RPMI8226 (cell line): ENCODE results near the gene IQGAP2.
"Not testable (repeated sequence)": the region's sequence is repeated elsewhere in the genome, so short reads cannot be mapped to it uniquely, and the experiment has no call there.

ENCODE experiments used
- DNase-seq: peaks from one replicate; pipeline ENCODE4 v3.0.0-alpha.2; 2015

IQGAP2 gene

DNA sequence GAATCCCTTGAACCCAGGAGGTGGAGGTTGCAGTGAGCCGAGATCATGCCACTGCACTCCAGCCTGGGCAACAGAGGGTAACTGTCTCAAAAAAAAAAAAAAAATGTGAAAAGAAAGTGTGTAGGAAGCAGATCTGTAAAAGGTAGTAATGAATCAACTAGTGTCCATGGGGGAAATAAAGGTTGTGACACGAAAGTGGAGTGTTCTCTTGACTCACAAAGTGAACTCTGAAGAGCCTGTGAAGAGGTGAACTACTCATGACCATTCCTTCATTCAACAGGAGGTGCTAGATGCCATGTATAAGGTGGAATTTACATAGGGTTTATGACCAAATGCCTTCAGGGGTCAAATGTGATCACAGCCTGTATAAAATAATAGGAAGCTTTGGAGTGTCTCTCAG, 12.8 kb downstream of the IQGAP2 start:
- DNase-seq: no peak

DNA sequence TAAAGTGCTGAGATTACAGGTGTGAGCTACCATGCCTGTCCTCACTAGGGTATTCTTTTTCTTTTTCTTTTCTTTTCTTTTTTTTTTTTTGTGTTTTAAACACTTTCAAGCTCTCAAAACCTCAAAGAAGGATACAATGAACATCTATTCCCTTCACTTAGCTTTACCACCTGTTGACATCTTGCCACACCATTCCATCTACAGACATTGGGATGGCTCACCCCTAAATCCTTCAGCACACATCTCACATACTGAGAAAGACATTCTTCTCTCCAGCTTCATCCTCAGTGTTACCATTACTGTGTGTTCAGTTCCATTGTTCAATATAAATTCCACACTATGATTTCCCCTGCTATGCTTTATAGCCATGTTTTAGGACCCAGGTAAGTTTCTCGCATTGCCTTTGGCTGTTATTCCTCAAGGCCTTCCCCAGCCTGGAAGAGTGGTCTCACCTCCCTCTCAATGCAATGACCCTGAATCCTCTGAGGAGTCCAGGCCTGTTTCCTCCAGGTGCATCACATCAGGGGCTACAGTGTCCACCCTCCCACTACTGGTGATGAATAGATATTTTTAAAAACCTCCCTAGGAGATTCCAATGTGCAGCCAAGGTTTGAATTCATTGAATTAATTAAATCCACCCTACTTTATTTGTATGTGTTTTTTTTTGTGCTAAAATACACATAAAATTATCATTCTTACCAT, 16.7 kb downstream of the IQGAP2 start:
- no peak for DNase-seq

DNA sequence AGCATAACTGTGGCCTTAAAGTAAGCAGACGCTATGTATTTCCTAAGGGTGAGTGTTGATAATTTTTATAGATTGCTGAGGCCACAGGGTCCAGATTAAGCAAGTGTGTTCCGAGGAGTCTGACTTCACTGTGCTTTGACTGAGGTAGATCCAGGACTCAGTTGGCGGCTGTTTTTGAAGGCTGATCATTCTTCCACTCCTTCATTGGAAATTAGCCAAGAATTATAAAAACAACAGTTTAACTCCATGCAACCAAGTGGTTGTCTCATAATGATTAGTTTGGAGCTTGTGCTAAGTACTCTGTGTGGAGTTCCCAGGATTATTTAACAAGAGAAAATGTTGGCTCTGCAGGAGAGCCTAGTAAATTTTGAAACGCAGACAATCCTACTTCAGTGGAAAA, 19.1 kb downstream of the IQGAP2 start:
- no peak for DNase-seq

DNA sequence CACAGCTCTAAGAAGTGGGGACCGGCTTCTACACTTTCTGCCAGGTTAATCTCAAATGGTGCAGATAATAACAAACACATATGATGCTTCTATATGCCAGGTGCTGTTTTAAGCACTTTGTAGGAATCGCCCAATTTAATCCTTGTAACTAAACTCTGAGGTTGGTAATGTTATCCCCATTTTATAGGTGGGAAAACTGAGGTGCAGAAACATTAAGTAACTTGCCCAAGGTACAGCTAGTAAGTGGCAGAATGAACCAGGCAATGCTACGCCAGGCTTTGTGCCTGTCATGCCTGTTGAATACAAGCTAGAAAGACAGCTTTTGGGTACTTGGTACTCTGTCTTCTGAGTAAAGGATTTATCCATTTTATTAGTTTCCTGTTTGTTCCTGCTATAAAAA, 19.7 kb downstream of the IQGAP2 start:
- DNase-seq: no peak

DNA sequence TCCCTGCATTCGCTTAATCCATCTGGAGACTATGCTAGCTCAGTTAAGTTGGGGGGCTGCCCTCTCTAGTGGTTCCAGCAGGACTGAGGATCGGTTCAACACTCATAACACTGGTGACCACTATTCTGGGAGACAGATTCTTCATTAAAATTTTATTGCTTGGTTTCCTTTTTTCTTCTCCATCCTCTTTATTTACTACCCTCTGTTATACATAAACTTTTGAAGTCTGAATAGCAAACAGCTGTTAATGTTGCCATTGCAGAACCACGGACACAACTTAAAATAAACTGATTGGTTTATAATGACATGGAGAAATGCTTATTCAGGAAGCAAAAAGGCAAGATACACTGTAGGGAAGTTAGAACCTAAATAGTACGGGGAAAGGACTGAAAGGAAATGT, 22.1 kb downstream of the IQGAP2 start:
- no peak for DNase-seq

DNA sequence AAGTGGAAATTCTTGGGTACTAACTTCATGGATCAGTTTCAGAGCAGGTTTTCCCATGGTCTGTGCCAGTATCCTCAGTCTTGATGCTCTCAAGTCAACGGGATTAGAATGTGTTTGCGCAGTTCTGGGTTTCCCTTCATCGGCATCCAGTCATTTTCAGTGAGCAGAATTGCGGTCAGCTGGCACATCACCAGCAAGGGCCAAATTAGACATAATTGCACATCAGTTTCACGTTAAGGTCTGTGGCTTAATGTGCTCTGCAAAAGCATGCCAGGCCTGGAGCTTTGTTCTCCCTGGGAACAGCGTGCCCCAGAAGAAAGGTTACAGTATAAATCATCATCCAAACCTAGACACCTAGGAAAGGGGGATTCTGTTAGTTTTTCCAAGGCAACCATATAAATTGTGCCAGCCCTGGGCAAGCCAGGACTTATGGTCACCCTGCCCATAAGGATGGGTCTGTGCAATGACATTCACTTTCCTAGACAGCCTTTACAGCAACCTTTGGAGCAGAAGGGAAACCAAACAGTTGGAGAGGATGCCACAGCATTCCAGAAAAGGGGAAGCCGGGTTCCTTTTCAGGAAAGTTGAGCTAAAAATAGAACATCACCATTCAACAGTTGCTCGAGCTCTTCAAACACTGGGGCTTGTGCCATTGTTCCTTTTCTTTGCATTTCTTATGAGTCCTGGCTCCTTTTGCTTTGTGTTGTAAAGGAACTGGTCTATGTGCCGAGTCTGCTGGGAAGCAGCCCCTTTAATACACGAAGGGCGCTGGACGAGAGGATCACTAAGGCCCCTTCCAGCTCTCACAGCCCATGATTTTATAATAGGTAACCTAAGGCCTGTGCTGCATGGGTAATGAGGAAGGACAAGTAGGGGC, 23.1 kb downstream of the IQGAP2 start:
- DNase-seq: no peak

DNA sequence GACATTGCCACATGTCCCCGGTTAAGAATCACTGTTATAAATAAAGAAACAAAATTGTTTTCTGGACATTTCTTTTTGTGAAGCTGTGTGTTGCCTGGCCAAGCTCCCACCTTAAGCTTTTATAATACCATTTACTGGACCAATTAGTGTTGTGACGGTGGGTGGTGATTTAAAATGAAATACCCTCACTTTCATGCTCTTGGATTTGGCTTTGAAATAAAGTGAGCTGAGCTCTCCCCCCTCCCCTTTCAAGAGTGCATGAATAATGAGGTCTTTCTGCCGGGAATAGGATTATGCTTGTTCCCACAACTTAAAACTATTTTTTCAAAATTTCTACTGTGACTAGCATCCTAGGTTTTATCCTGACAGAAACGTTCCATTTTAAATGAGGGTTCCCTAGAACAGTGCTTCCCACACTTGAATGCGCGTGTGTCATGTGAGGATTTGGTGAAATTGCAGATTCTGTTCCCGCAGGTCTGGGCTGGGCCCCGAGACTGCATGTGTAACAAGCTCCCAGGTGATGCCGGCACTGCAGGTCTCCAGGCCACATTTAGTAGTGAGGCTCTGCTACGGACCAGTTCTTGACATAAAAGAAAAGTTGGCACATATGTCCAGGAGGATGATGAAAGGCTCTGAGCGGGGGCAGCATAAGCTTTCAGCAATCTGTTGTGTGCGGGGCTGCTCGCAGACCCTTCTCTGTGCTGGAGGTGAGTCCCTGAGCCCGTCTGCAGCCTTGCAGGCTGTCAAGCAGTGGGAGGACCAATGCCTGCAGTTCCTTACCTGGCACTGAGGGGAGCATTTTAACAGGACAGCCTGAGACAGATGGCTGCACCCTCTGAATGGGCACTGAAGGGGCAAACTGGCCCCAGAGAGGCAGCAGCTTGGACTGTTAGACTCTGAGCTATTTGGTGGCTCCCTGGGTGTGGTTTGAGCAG, 24.4 kb downstream of the IQGAP2 start:
- no peak for DNase-seq

DNA sequence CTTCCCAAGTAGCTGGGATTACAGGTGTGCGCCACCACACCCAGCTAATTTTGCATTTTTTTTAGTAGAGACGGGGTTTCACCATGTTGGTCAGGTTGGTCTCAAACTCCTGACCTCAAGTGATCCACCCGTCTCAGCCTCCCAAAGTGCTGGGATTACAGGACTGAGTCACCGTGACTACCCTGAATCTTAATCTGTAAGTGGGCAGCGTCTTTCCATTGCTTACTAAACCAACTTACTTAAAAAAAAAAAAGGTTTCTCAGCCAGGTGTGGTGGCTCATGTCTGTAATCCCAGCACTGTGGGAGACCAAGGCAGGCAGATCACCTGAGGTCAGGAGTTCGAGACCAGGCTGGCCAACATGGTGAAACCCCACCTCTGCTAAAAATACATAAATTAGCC, 25.5 kb downstream of the IQGAP2 start:
- DNase-seq: not testable (repeated sequence)

DNA sequence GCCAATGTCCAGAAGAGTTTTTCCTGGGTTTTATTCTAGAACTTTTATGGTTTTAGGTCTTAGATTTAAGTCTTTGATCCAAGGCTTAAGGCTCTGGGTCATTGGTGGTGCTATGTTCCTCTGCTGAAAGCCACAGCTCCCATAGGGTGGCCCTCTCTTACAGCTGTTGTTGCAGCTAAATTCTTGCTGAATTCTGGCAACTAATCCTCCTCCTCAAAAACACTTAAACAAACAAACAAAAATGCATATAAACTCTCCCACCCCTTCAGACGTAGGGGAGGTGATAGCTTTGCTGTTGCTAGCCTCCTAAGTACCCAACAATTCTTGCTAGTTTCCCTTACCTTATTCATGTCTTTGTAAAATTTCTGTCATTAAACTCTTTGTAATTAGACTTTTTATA, 30.2 kb downstream of the IQGAP2 start:
- no peak for DNase-seq

DNA sequence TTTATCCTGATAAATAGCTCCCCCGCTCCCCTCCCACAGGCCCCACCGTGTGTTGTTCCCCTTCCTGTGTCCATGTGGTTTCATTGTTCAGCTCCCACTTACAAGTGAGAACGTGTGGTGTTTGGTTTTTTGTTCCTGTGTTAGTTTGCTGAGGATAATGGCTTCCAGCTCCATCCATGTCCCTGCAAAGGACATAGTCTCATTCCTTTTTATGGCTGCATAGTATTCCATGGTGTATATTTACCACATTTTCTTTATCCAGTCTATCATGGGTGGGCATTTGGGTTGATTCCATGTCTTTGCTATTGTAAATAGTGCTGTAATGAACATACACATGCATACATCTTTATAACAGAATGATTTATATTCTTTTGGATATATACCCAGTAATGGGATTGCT, 34.4 kb downstream of the IQGAP2 start:
- DNase-seq: not testable (repeated sequence)

DNA sequence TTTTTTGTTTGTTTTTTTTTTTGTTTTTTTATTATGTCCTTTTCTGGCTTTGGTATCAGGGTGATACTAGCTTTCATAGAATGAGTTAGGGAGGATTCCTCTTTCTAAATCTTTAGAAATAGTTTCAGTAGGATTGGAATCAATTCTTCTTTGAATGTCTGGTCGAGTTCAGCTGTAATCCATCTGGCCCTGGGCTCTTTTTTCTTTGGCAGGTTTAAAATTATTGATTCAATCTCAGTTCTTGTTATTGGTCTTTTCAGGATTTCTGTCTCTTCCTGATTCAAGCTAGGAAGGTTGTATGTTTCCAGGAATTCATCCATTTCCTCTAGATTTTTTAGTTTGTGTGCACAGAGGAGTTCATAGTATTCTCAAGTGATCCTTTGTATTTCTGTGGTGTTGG, 34.9 kb downstream of the IQGAP2 start:
- no peak for DNase-seq

DNA sequence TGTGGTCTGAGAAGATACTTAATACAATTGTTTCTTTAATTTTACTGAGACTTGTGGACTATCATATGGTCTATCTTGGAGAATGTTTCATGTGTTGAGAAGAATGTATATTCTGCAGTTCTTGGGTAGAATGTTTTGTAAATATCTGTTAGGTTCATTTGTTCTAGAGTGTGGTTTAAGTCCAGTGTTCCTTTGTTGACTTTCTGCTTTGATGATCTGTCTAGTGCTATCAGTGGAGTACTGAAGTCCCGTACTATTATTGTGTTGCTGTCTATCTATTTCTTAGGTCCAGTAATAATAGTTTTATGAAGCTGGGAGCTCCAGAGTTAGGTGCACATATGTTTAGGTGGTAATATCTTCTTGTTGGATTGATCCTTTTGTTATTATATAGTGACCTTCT, 36.1 kb downstream of the IQGAP2 start:
- DNase-seq: no peak

DNA sequence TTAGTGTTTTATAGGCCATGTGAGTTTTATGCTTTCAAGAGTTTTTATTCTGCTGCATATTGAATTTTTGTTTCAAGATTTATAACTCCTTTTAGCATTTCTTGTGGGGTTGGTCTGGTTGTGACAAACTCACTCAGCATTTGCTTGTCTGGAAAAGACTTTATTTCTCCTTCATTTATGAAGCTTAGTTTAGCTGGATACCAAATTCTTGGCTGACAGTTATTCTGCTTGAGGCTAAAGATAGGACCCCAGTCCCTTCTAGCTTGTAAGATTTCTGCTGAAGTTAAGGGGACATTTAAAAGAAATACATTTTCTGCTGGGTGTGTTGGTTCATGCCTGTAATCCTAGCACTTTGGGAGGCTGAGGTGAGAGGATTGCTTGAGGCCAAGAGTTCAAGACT, 36.8 kb downstream of the IQGAP2 start:
- no peak for DNase-seq

DNA sequence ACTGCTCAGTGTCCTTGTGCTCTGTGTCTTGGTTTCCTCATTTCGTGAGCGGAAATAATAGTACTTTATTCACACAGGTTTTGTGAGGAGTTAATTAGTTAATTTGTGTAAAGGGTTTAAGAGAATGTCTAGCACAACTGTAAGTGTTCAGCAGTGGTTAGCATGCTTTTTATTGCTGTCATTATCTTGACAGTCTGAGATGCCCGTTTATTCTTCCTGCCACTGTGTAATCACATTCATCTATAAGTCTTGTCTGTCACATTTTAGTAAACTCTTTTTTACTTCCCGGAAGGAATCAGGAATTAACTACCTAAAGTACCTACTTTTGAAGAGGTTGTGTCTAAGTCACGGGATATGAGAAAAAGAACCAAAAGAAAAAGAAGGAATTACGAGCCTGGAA, 38.0 kb downstream of the IQGAP2 start:
- no peak for DNase-seq

DNA sequence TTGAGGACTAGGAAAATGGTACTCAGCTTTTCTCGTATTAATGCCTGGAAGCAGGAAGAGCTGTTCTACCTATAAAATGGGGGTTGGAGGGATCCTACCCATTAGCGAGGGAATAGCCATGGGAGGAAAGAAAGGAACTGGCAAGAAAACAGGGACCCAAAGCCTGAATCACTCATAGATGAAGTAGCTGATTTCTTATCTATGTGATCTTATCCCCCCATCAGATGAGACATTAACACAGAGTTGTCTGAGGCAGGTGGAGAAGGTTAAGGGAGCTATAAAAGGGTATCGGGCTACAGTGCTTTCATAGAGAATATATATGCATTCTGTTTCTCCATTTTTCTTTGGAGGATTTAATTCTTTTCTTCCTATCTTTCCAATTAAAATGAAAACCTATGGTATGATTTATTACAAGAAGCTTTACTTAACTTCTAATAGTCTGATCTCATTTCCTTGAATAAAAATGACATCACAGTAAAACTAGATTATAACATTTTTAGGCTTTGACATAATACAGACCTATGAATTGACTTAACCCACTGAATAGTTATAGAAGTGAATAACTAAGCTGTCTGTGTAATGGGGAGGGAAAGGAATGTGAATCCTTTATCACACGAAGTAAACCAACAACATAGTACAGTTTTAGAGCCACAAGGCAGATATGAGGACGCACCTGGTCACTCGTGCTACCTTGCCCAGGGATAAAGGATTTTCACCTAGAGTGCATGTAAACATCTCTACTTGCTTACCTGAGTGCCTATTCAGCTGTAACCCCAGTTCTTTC, 39.0 kb downstream of the IQGAP2 start:
- no peak for DNase-seq

DNA sequence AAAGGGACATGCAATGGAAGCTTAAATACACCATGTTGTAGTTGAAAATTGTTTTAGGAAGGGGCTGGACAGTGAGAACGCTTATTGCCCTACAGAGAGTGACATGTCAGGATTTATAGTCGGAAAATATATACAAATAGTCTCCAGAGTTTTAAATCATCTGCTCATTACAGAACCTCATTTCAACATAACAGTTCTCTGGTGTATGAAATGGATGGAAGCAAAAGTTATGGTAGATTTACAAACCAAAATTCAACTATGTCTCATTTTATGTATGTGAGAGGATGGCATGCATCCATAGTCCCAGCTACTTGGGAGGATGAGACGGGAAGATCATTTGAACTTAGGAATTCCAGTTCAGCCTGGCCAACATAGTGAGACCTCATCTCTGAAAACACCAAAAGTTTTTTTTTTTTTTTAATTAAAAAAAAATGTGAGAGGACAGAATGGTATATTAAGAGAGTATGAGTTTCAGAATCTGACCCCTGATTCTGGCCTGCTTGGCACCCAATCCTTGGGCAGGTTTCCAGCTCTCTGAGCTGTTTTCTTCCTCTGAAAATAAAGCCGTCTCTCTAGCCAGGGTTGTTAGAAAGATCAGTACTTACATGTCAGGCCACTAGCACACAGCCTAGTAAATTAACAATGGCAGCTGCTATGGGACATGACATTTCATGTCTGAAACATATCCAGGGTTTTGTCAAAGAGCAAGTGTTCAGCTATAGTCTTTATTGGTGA, 40.1 kb downstream of the IQGAP2 start:
- DNase-seq: no peak

DNA sequence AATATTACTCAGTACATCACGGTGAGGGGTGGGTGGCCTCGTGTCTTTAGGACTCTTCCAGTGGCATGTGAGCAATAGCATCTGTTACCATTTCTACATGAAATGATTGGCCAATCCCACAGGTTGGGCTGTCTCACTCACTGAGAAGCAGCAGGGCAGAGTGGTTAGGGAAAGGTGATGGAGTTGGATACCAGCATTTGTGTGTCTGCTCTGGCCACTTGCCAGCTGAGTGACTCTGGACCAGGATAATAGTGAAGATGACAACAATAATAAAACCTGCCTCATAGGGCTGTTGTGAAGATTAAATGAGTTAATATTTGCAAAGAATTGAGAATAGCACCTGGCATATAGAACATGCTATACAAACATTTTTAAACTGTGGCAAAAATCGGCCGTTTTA, 42.0 kb downstream of the IQGAP2 start:
- no peak for DNase-seq

DNA sequence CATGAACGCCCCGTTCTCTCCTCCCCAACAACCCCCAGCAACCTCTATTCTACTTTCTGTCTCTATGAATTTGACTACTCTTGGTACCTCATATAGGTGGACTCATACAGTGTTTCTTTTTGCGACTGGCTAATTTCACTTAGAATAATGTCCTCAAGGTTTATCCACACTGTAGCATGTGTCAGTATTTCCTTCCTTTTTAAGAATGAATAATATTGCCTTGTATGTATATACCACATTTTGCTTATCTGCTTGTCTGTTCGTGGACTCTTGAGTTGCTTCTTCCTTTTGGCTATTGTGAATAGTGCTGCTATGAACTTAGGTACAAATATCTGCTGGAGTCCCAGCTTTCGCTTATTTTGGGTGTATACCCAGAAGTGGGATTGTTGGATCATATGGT, 42.7 kb downstream of the IQGAP2 start:
- no peak for DNase-seq

DNA sequence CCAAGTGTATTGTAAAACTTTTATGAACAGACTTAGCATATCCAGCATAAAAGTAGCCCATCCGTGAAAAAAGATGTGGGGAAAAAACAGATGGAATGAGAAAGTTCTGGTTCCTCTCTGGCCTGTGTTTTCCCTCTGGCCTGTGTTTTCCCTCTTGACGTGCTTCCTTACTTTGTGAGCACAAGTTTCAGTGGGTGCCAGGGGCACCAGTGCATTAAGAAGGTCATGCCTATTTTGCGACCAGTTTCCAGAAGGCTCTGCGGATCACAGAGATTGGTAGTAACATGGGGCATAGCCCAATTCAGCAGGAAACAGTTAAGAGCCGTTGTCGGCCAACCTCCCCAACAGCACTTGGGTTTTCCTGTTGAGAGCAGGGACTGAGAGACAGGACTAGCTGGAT, 43.7 kb downstream of the IQGAP2 start:
- no peak for DNase-seq

DNA sequence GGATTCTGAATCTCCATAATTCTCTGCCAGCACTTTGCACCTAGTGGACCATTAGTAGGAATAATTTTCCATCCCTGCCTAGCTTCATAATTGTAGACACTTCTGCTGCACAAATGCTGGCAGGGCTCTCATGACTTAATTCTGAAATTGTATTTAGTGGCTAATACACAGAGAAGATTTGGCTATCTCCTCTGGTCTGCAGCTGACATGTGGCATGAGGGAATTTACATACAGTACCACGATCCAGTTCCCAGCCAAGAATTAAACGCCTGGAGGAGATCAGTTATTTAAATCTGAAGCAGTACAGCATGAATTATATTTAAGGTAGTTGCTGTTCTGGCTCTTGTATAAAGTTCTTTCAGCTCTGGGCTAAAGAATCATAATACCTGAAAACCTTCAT, 46.5 kb downstream of the IQGAP2 start:
- no peak for DNase-seq

DNA sequence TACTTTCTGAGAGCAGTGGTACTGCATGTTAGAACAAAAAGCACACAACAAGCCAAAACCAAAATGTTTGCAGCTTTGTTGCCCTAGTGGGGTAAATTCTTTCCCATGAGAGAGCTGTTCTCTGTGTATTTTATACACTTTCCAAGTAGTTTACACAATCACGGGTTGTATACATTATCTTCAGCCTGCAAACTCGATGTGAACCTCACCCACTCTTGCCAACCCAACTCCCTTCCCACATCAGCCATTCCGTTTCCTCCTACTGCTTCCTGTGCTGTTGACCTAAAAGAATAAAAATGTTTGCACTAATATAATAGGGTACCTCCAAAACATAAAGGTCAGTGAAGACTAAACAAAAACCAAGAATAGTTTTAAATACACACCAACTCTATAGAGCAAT, 47.0 kb downstream of the IQGAP2 start:
- no peak for DNase-seq
